H1 (cell line): ENCODE data around the gene BCL2L1. TPM values are rescaled to one million over a fixed set of nuclear protein-coding genes. Genes with fewer than 3 reads are reported as not detected.

Source experiments
- polyA plus RNA-seq, 7 experiments: library from polyadenylated mRNA; depleted of rRNA in 3 of 7; stranded (reverse) in 5 of 7; unstranded in 2 of 7; fragments of >200 nt in 5 of 7; fragments of 200-250 nt in 2 of 7; gene quantifications; 1 replicate in 5 of 7; 2 replicates in 1 of 7; 4 replicates in 1 of 7; pipeline versions ENCODE4 v1.2.1 to v1.2.3, GENCODE V29; 2011 to 2013; ENCODE audit warnings: missing spikeins in 2 of 7, mixed read lengths in 2 of 7
- total RNA-seq: library from RNA; stranded (reverse); fragmentation: NEBNext Ultra II Directional; extraction: Animal tissue kit (Norgen Biotek cat#: 25700); gene quantifications from 2 replicates; pipeline ENCODE4 v1.2.1, GENCODE V29; 2021
- TF ChIP-seq, protein P1 (sequence below): fragments of 300-600 bp; sonication (generic); IDR thresholded peaks from 2 replicates; pipeline ENCODE4 v1.7.1; 2012; ENCODE audit warnings: low read length, moderate library complexity, mild to moderate bottlenecking, inconsistent platforms; ENCODE audit not compliant: insufficient replicate concordance

Gene BCL2L1
- total and polyA plus RNA-seq, 2 of the 8 experiments (the other 6 are each of a cell fraction or from before 2014, with no cell fraction given): 64.9 to 66.1 TPM

DNA sequence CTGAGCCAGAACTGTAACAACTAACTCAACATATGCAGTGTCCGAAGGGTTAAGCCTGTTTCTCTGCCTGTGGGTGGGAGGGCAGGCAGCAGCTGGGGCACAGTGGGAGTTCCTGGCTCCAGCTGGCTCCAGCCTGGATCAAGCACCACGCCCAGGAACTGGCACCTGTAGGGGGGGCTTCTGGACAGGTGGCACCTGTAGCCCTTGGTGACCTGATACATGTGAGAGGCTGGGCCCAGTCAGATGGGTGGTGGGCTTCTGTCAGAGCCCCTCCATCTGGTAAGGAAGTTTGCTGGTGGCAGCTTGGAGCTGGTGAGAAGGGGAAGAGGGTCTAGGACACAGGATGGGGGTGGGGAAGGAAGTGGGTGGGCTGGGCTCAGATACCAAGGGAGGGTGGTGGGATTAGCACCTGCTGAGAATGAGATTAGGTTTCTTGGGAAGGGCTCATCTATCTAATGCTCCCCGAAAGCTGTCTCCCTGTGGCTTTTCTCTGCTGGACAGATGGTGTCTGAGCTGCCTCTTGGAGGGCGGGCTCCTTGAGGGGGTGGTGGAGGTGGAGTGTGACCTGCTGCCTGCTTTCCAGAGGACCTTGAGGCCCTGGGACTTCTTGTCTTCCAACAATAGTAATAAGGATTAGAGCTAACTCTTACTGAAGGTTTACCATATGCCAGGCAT, 28.5 kb downstream of the BCL2L1 start (continued):
- TF ChIP-seq, protein P1, sequence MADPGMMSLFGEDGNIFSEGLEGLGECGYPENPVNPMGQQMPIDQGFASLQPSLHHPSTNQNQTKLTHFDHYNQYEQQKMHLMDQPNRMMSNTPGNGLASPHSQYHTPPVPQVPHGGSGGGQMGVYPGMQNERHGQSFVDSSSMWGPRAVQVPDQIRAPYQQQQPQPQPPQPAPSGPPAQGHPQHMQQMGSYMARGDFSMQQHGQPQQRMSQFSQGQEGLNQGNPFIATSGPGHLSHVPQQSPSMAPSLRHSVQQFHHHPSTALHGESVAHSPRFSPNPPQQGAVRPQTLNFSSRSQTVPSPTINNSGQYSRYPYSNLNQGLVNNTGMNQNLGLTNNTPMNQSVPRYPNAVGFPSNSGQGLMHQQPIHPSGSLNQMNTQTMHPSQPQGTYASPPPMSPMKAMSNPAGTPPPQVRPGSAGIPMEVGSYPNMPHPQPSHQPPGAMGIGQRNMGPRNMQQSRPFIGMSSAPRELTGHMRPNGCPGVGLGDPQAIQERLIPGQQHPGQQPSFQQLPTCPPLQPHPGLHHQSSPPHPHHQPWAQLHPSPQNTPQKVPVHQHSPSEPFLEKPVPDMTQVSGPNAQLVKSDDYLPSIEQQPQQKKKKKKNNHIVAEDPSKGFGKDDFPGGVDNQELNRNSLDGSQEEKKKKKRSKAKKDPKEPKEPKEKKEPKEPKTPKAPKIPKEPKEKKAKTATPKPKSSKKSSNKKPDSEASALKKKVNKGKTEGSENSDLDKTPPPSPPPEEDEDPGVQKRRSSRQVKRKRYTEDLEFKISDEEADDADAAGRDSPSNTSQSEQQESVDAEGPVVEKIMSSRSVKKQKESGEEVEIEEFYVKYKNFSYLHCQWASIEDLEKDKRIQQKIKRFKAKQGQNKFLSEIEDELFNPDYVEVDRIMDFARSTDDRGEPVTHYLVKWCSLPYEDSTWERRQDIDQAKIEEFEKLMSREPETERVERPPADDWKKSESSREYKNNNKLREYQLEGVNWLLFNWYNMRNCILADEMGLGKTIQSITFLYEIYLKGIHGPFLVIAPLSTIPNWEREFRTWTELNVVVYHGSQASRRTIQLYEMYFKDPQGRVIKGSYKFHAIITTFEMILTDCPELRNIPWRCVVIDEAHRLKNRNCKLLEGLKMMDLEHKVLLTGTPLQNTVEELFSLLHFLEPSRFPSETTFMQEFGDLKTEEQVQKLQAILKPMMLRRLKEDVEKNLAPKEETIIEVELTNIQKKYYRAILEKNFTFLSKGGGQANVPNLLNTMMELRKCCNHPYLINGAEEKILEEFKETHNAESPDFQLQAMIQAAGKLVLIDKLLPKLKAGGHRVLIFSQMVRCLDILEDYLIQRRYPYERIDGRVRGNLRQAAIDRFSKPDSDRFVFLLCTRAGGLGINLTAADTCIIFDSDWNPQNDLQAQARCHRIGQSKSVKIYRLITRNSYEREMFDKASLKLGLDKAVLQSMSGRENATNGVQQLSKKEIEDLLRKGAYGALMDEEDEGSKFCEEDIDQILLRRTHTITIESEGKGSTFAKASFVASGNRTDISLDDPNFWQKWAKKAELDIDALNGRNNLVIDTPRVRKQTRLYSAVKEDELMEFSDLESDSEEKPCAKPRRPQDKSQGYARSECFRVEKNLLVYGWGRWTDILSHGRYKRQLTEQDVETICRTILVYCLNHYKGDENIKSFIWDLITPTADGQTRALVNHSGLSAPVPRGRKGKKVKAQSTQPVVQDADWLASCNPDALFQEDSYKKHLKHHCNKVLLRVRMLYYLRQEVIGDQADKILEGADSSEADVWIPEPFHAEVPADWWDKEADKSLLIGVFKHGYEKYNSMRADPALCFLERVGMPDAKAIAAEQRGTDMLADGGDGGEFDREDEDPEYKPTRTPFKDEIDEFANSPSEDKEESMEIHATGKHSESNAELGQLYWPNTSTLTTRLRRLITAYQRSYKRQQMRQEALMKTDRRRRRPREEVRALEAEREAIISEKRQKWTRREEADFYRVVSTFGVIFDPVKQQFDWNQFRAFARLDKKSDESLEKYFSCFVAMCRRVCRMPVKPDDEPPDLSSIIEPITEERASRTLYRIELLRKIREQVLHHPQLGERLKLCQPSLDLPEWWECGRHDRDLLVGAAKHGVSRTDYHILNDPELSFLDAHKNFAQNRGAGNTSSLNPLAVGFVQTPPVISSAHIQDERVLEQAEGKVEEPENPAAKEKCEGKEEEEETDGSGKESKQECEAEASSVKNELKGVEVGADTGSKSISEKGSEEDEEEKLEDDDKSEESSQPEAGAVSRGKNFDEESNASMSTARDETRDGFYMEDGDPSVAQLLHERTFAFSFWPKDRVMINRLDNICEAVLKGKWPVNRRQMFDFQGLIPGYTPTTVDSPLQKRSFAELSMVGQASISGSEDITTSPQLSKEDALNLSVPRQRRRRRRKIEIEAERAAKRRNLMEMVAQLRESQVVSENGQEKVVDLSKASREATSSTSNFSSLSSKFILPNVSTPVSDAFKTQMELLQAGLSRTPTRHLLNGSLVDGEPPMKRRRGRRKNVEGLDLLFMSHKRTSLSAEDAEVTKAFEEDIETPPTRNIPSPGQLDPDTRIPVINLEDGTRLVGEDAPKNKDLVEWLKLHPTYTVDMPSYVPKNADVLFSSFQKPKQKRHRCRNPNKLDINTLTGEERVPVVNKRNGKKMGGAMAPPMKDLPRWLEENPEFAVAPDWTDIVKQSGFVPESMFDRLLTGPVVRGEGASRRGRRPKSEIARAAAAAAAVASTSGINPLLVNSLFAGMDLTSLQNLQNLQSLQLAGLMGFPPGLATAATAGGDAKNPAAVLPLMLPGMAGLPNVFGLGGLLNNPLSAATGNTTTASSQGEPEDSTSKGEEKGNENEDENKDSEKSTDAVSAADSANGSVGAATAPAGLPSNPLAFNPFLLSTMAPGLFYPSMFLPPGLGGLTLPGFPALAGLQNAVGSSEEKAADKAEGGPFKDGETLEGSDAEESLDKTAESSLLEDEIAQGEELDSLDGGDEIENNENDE: no peak
